GM23338 (cell line): ENCODE data around the gene WDR70.

ENCODE experiments used
- CTCF ChIP-seq, 2 experiments: fragments of 200-600 bp in 1 of 2; sonication (generic) in 1 of 2; conservative IDR thresholded peaks; 2 replicates each; pipeline versions ENCODE4 v1.5.1 to v1.6.1; 2016 to 2017; ENCODE audit warnings: antibody characterized with exemption in 2 of 2, low read depth in 2 of 2, mild to moderate bottlenecking in 2 of 2, moderate library complexity in 1 of 2
- JUNB ChIP-seq: IDR thresholded peaks from one replicate; pipeline ENCODE4 v1.6.1; 2016; ENCODE audit warnings: antibody characterized with exemption; ENCODE audit not compliant: unreplicated experiment
- TF ChIP-seq, protein P1 (sequence below): IDR thresholded peaks from one replicate; pipeline ENCODE4 v1.6.1; 2018; ENCODE audit warnings: antibody characterized with exemption; ENCODE audit not compliant: unreplicated experiment

DNA sequence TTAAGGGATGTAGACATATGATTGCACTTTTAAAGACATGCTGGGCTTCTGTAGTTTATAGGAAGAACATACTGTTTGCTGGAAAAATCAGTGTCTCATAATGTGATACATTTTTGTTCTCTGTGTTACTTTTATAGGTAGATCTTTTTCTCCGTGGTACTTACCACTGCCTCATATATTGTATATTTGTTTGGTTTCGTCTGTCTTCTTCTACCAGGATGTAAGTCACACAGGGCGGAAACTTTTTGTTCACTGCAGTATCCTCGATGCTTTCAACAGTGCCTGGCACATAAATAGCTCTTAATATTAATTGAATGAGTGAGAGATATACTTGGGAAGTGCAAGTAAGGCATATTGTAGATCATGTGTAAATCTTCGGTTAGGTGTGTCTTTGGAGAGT, 325.3 kb downstream of the WDR70 start:
- no peak for TF ChIP-seq CTCF (conservative IDR thresholded peaks at IDR 0.05; ENCODE audit: low read depth in 2 of 2)
- TF ChIP-seq JUNB: no peak
- TF ChIP-seq, protein P1, sequence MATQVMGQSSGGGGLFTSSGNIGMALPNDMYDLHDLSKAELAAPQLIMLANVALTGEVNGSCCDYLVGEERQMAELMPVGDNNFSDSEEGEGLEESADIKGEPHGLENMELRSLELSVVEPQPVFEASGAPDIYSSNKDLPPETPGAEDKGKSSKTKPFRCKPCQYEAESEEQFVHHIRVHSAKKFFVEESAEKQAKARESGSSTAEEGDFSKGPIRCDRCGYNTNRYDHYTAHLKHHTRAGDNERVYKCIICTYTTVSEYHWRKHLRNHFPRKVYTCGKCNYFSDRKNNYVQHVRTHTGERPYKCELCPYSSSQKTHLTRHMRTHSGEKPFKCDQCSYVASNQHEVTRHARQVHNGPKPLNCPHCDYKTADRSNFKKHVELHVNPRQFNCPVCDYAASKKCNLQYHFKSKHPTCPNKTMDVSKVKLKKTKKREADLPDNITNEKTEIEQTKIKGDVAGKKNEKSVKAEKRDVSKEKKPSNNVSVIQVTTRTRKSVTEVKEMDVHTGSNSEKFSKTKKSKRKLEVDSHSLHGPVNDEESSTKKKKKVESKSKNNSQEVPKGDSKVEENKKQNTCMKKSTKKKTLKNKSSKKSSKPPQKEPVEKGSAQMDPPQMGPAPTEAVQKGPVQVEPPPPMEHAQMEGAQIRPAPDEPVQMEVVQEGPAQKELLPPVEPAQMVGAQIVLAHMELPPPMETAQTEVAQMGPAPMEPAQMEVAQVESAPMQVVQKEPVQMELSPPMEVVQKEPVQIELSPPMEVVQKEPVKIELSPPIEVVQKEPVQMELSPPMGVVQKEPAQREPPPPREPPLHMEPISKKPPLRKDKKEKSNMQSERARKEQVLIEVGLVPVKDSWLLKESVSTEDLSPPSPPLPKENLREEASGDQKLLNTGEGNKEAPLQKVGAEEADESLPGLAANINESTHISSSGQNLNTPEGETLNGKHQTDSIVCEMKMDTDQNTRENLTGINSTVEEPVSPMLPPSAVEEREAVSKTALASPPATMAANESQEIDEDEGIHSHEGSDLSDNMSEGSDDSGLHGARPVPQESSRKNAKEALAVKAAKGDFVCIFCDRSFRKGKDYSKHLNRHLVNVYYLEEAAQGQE: no peak
